HuH-7 (cell line): Measurements from ENCODE around the gene NSUN2.
"Not testable (repeated sequence)": the region's sequence is repeated elsewhere in the genome, so short reads cannot be mapped to it uniquely, and the experiment has no call there.

Source experiments
- DNase-seq: peaks from one replicate; pipeline ENCODE4 v3.0.0; 2011; ENCODE audit warnings: low spot score

NSUN2 gene

GRCh38 chr5:6582507-6583048 is 50.3 kb downstream of the NSUN2 start:
- DNase-seq, result no peak

- DNase-seq, result no peak
Observed at GRCh38 chr5:6581559-6582426, 51.1 kb downstream of the NSUN2 start.

GRCh38 chr5:6581090-6581489 is 51.8 kb downstream of the NSUN2 start:
- DNase-seq, result no peak

- no peak for DNase-seq
Observed at GRCh38 chr5:6579535-6579934, 53.3 kb downstream of the NSUN2 start.

GRCh38 chr5:6578676-6579343 is 54.0 kb downstream of the NSUN2 start:
- no peak for DNase-seq

GRCh38 chr5:6576861-6577501 is 55.9 kb downstream of the NSUN2 start:
- peak; percentile 53 for DNase-seq

- no peak for DNase-seq
Observed at GRCh38 chr5:6574537-6575245, 58.2 kb downstream of the NSUN2 start.

- DNase-seq, result no peak
Observed at GRCh38 chr5:6574111-6574510, 58.7 kb downstream of the NSUN2 start.

- DNase-seq, result no peak
Observed at GRCh38 chr5:6573651-6574101, 59.2 kb downstream of the NSUN2 start.

GRCh38 chr5:6572825-6573380 is 59.9 kb downstream of the NSUN2 start:
- no peak for DNase-seq

GRCh38 chr5:6572086-6572824 is 60.6 kb downstream of the NSUN2 start:
- DNase-seq, result no peak

GRCh38 chr5:6571607-6572006 is 61.2 kb downstream of the NSUN2 start:
- DNase-seq, result not testable (repeated sequence)

GRCh38 chr5:6570530-6570929 is 62.3 kb downstream of the NSUN2 start:
- no peak for DNase-seq

GRCh38 chr5:6568889-6569288 is 64.0 kb downstream of the NSUN2 start:
- DNase-seq, result no peak

GRCh38 chr5:6568383-6568782 is 64.5 kb downstream of the NSUN2 start:
- no peak for DNase-seq

- DNase-seq, result no peak
Observed at GRCh38 chr5:6567835-6568234, 65.0 kb downstream of the NSUN2 start.

GRCh38 chr5:6567068-6567467 is 65.8 kb downstream of the NSUN2 start:
- DNase-seq, result no peak

GRCh38 chr5:6565492-6565891 is 67.4 kb downstream of the NSUN2 start:
- DNase-seq, result no peak

GRCh38 chr5:6557807-6558575 is 74.9 kb downstream of the NSUN2 start:
- DNase-seq, result no peak

GRCh38 chr5:6556802-6557102 is 76.1 kb downstream of the NSUN2 start:
- DNase-seq, result no peak
